Measurements from ENCODE around the gene SPTLC3. TPM values are rescaled to one million over a fixed set of nuclear protein-coding genes. Genes with fewer than 3 reads are reported as not detected.

The SPTLC3 gene
- total RNA-seq, 2 experiments from 2014 or later = not detected

- intact Hi-C loops (cut with micrococcal nuclease; ENCODE audit: unreplicated experiment) = no loop called here
- ChIA-PET CTCF (ENCODE audit: unreplicated experiment) (no interaction called here), POLR2A (no interaction called here)
Observed at GRCh38 chr20:12975833-12976608, 32.8 kb upstream of the SPTLC3 start.

GRCh38 chr20:12976720-12977309 lies 32.0 kb upstream of the SPTLC3 start:
- Histone ChIP-seq H3K36me3 (ENCODE audit: insufficient read depth, low read length) (no peaks in the 10 kb centered on the region), H3K4me3 (ENCODE audit: low read depth, low read length, poor library complexity, severe bottlenecking) (no peak overlapping the region), H3K27ac (ENCODE audit: low read depth, low read length, poor library complexity, severe bottlenecking) (no peak overlapping the region), H4K20me1 (ENCODE audit: insufficient read depth, low read length) (no peaks in the 10 kb centered on the region), H3K4me2 (ENCODE audit: low read length) (no peak overlapping the region), H3K4me1 (ENCODE audit: insufficient read depth, low read length, poor library complexity, severe bottlenecking) (no peaks in the 10 kb centered on the region), H2AFZ (ENCODE audit: low read length) (no peak overlapping the region), H3K9me3 (ENCODE audit: low read length) (no peaks in the 10 kb centered on the region), H3K9me2 (ENCODE audit: insufficient read depth, low read length) (no peaks in the 10 kb centered on the region), H3K79me2 (ENCODE audit: insufficient read depth, low read depth, low read length) (no peaks in the 10 kb centered on the region)
- no peak for TF ChIP-seq CTCF (conservative IDR thresholded peaks at IDR 0.05; ENCODE audit: low read length)
- TF ChIP-seq EZH2phosphoT487 (IDR thresholded peaks at IDR 0.05; ENCODE audit: borderline replicate concordance, low read depth, low read length) = no peak
- BruUV-seq (replicated peaks) = no TSS peak
- intact Hi-C loops (cut with micrococcal nuclease; ENCODE audit: unreplicated experiment) = no loop called here
- no peak for DNase-seq (ENCODE audit: low spot score)
- ChIA-PET POLR2A (interaction anchor here (1.3 to 1.9 kb wide), 2 partner anchors 12 to 13 kb away, joined by 3 to 5 read pairs; no protein-coding TSS in a partner anchor), CTCF (ENCODE audit: unreplicated experiment) (no interaction called here)

More at GRCh38 chr20:12975833-12976608, 32.8 kb upstream of the SPTLC3 start:
- Histone ChIP-seq H3K4me2 (ENCODE audit: low read length) (no peak overlapping the region), H3K4me1 (ENCODE audit: insufficient read depth, low read length, poor library complexity, severe bottlenecking) (no peaks in the 10 kb centered on the region), H3K79me2 (ENCODE audit: insufficient read depth, low read depth, low read length) (no peaks in the 10 kb centered on the region), H2AFZ (ENCODE audit: low read length) (no peak overlapping the region), H3K4me3 (ENCODE audit: low read depth, low read length, poor library complexity, severe bottlenecking) (no peak overlapping the region), H3K36me3 (ENCODE audit: insufficient read depth, low read length) (no peaks in the 10 kb centered on the region), H3K9me2 (ENCODE audit: insufficient read depth, low read length) (no peaks in the 10 kb centered on the region), H3K9me3 (ENCODE audit: low read length) (no peaks in the 10 kb centered on the region), H4K20me1 (ENCODE audit: insufficient read depth, low read length) (no peaks in the 10 kb centered on the region), H3K27ac (ENCODE audit: low read depth, low read length, poor library complexity, severe bottlenecking) (no peak overlapping the region)
- no peak for DNase-seq (ENCODE audit: low spot score)
- BruUV-seq (replicated peaks) = no TSS peak
- TF ChIP-seq CTCF (conservative IDR thresholded peaks at IDR 0.05; ENCODE audit: low read length) (no peak), EZH2phosphoT487 (IDR thresholded peaks at IDR 0.05; ENCODE audit: borderline replicate concordance, low read depth, low read length) (no peak)
